Thyroid gland (tissue), 4 donors: ENCODE data around the gene ECEL1.
"Not testable (repeated sequence)": the region's sequence is repeated elsewhere in the genome, so short reads cannot be mapped to it uniquely, and the experiment has no call there.

Experiments
- CTCF ChIP-seq, 6 experiments: fragments of 200-600 bp in 3 of 6; fragments of 450-650 bp in 3 of 6; sonication (generic) in 3 of 6; IDR thresholded peaks; one replicate each; pipeline ENCODE4 v1.5.1; 2016 to 2019; ENCODE audit warnings: antibody characterized with exemption in 6 of 6, mild to moderate bottlenecking in 2 of 6, inconsistent platforms in 1 of 6, moderate library complexity in 1 of 6
- POLR2A ChIP-seq, 2 donors: fragments of 450-650 bp; IDR thresholded peaks; one replicate each; pipeline ENCODE4 v1.6.1; 2017; ENCODE audit warnings: antibody characterized with exemption in 2 of 2, mild to moderate bottlenecking in 2 of 2, moderate library complexity in 1 of 2

GRCh38 chr2:232446266-232446777, 41.3 kb downstream of the ECEL1 start:
- peak in 3 of 6 experiments; percentile 9 to 53 (median 49) for TF ChIP-seq CTCF (IDR thresholded peaks at IDR 0.05)
- TF ChIP-seq POLR2A (IDR thresholded peaks at IDR 0.05), result not testable (repeated sequence)
